CD4-positive, alpha-beta T cell treated with Interleukin-6 at 100 ng/mL for 8 hours (primary cell): Measurements from ENCODE around the gene TAS2R60.
"Not testable (repeated sequence)": the region's sequence is repeated elsewhere in the genome, so short reads cannot be mapped to it uniquely, and the experiment has no call there.

Experiments used
- DNase-seq: peaks from one replicate; pipeline ENCODE4 v3.0.0-alpha.2; 2020; ENCODE audit warnings: mixed read lengths, low spot score

Gene TAS2R60

GRCh38 chr7:143411976-143412708 lies 31.1 kb upstream of the TAS2R60 start:
- DNase-seq, result no peak

- DNase-seq, result no peak
These were observed 30.1 kb upstream of the TAS2R60 start for GRCh38 chr7:143413123-143413522.

GRCh38 chr7:143415209-143415608 lies 28.0 kb upstream of the TAS2R60 start:
- DNase-seq, result not testable (repeated sequence)

GRCh38 chr7:143415742-143416397 lies 27.4 kb upstream of the TAS2R60 start:
- DNase-seq, result no peak

- DNase-seq, result peak; percentile 49
These were observed 26.6 kb upstream of the TAS2R60 start for GRCh38 chr7:143416565-143417149.

- no peak for DNase-seq
These were observed 25.4 kb upstream of the TAS2R60 start for GRCh38 chr7:143417734-143418383.

- DNase-seq, result no peak
These were observed 24.4 kb upstream of the TAS2R60 start for GRCh38 chr7:143418681-143419458.

- no peak for DNase-seq
These were observed 23.4 kb upstream of the TAS2R60 start for GRCh38 chr7:143419880-143420279.

GRCh38 chr7:143420624-143421023 lies 22.6 kb upstream of the TAS2R60 start:
- DNase-seq, result not testable (repeated sequence)

GRCh38 chr7:143422033-143422432 lies 21.2 kb upstream of the TAS2R60 start:
- DNase-seq, result no peak

GRCh38 chr7:143424476-143424875 lies 18.8 kb upstream of the TAS2R60 start:
- not testable (repeated sequence) for DNase-seq

- DNase-seq, result no peak
These were observed 16.6 kb upstream of the TAS2R60 start for GRCh38 chr7:143426479-143427142.

- no peak for DNase-seq
These were observed 13.2 kb upstream of the TAS2R60 start for GRCh38 chr7:143429770-143430698.

GRCh38 chr7:143431109-143431508 lies 12.1 kb upstream of the TAS2R60 start:
- no peak for DNase-seq

- no peak for DNase-seq
These were observed 9.5 kb upstream of the TAS2R60 start for GRCh38 chr7:143433759-143434158.

- no peak for DNase-seq
These were observed 8.6 kb upstream of the TAS2R60 start for GRCh38 chr7:143434660-143435059.

GRCh38 chr7:143435266-143435665 lies 8.0 kb upstream of the TAS2R60 start:
- DNase-seq, result no peak

- no peak for DNase-seq
These were observed 6.8 kb upstream of the TAS2R60 start for GRCh38 chr7:143436325-143436946.

- DNase-seq, result no peak
These were observed 5.7 kb upstream of the TAS2R60 start for GRCh38 chr7:143437578-143437977.

- no peak for DNase-seq
These were observed 3.4 kb upstream of the TAS2R60 start for GRCh38 chr7:143439866-143440265.
